Vagina (tissue), 2 donors: ENCODE data around the gene ATP6V0B.

ENCODE experiments used
- CTCF ChIP-seq, 3 experiments: fragments of 450-650 bp in 2 of 3; fragments of 200-600 bp in 1 of 3; sonication (generic) in 1 of 3; IDR thresholded peaks; one replicate each; pipeline ENCODE4 v1.5.1; 2017 to 2019; ENCODE audit warnings: antibody characterized with exemption in 3 of 3, mild to moderate bottlenecking in 2 of 3, moderate library complexity in 2 of 3
- POLR2A ChIP-seq, 2 donors: fragments of 450-650 bp; IDR thresholded peaks; one replicate each; pipeline ENCODE4 v1.6.1; 2017; ENCODE audit warnings: antibody characterized with exemption in 2 of 2, mild to moderate bottlenecking in 2 of 2, moderate library complexity in 2 of 2

GRCh38 chr1:43975249-43975961 is 645 bp downstream of the ATP6V0B start:
- TF ChIP-seq CTCF (IDR thresholded peaks at IDR 0.05) = no peak
- TF ChIP-seq POLR2A (IDR thresholded peaks at IDR 0.05) = no peak
